Measurements from ENCODE around the gene FAM174B. TPM values are rescaled to one million over a fixed set of nuclear protein-coding genes. Genes with fewer than 3 reads are reported as not detected.
"Not testable (repeated sequence)": the region's sequence is repeated elsewhere in the genome, so short reads cannot be mapped to it uniquely, and the experiment has no call there.

Gene FAM174B
- total RNA-seq, 2 donors from 2014 or later = 6.1 to 10.0 TPM

DNA sequence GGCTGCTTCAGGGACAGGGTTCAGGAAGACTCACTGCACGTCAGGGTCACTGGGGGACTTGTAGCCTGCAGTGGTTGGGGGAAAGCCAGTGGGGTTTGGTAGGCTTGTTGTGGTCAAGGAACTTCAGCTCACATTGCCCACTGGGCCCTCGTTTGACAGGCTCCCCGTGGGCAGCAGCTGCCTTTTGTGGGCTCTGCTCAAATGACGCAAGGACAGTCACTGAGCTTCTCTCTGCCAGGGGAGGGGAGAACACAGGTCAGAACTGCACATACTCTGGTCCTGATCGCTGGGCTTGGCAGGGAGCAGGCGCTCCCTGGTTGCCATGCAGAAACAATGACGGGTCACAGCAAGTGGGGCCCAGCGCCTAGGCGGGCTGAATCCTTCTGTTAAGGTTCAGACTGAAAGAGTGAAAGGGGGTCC is 45.5 kb downstream of the FAM174B start:
- Histone ChIP-seq H3K27me3 (replicated peaks; ENCODE audit: insufficient read depth) (no peaks in the 10 kb centered on the region), H3K36me3 (no peaks in the 10 kb centered on the region), H3K27ac (no peak overlapping the region), H3K4me3 (no peak overlapping the region), H3K4me1 (ENCODE audit: control insufficient read depth in 1 of 2, low read depth in 2 of 2) (no peaks in the 10 kb centered on the region), H3K9me3 (no peaks in the 10 kb centered on the region)
- TF ChIP-seq CTCF (IDR thresholded peaks at IDR 0.05) = no peak
- ATAC-seq (ENCODE audit: insufficient number of reproducible peaks, low FRiP score, low read depth) (no peak), DNase-seq (ENCODE audit: low spot score) (no peak)

DNA sequence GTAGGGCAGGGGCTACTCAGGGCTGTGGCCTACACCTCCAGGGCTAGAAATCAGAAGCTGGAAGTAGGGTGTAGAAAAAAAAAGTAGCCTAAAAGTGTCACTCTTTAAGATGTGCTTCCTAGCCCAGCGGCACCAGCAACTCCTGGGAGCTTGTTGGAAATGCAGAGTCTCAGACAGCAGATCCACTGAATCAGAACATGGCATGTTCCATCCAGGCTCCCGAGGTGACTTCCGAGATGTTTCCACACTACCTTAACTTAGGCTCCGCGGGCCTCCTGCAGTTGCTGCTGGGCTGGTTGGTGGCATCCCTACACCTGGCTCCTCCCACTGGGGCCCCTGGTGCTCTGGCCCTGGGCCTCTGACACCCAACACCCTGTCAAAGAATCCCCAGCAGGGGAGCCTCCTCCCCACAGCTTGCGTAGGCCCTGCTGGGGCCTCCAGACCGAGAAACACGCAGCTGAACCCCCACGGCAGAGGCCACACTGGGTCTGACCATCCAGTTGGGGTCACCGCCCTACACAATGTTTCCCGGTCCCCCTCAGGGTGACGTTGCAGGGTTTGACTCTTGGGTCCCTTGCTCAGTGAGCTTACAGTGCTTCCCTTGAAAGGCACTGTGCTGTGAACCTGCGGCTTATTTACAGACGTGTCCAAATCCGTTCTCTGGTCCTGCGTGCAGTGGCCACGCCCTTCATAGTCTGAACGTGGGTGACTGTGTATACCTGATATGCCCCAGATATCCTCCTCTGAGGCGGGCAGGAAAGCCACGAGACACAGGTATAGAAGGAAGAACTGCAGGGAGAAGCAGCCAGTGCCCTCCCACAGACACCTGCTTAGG is 46.5 kb downstream of the FAM174B start:
- no peak for ATAC-seq (ENCODE audit: insufficient number of reproducible peaks, low FRiP score, low read depth)
- Histone ChIP-seq H3K9me3 (no peaks in the 10 kb centered on the region), H3K4me3 (no peak overlapping the region), H3K27ac (no peak overlapping the region), H3K36me3 (no peaks in the 10 kb centered on the region), H3K4me1 (ENCODE audit: control insufficient read depth in 1 of 2, low read depth in 2 of 2) (no peaks in the 10 kb centered on the region), H3K27me3 (replicated peaks; ENCODE audit: insufficient read depth) (no peaks in the 10 kb centered on the region)
- TF ChIP-seq CTCF (IDR thresholded peaks at IDR 0.05) = no peak
- DNase-seq (ENCODE audit: low spot score) = no peak

DNA sequence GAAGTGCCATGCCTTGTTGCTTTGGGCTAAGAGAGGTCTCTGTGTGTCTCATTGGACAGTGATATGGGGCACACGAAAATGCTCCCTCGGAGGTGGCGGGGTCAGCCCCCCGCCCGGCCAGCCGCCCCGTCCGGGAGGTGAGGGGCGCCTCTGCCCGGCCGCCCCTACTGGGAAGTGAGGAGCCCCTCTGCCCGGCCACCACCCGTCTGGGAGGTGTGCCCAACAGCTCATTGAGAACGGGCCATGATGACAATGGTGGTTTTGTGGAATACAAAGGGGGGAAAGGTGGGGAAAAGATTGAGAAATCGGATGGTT is 48.8 kb downstream of the FAM174B start:
- not testable (repeated sequence) for H3K27ac ChIP-seq; H3K36me3 ChIP-seq; DNase-seq (ENCODE audit: low spot score)

DNA sequence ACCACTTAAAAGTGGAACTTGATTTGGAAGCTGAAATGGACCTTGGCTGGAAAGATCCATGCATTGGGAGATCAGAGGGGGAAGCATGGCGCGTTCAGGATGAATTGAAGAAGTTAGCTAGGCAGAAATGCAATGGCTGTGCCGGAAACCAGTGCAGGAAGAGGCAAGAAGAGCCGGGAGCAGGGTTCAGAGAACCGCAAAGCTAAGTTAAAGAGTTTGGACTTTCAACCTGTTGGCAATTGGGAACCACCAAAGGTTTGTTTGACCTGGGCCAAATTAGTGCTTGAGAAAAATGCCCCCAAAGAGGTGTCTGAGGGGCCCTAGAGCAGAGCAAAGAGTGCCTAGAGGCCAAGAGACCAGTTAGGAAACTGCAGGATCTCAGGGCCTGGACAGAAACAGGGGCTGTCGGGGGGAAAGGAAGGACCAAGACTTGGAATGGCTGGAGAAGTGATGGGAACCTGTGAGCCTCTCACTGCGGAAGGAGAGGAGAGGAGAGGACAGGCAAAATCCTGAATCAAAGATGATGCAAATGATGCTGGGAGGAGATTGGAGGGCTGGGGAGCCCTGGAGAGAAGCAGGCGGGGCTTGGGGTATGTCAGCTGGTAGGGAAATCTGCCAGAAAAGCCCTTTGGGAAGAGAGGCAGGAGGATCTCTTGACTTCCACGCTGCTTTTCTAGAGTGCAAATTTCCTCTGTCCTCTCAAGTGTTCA is 49.3 kb downstream of the FAM174B start:
- no peaks in the 10 kb centered on the region for H3K27me3 ChIP-seq (replicated peaks; ENCODE audit: insufficient read depth)
- no peaks in the 10 kb centered on the region for H3K36me3 ChIP-seq
- no peak overlapping the region for H3K27ac ChIP-seq
- TF ChIP-seq CTCF (IDR thresholded peaks at IDR 0.05) = no peak
- no peaks in the 10 kb centered on the region for H3K4me1 ChIP-seq (ENCODE audit: control insufficient read depth in 1 of 2, low read depth in 2 of 2)
- ATAC-seq (ENCODE audit: insufficient number of reproducible peaks, low FRiP score, low read depth) = no peak
- no peaks in the 10 kb centered on the region for H3K9me3 ChIP-seq
- no peak for DNase-seq (ENCODE audit: low spot score)
- H3K4me3 ChIP-seq = no peak overlapping the region

More for the DNA sequence above, 48.8 kb downstream of the FAM174B start:
- not testable (repeated sequence) for H3K9me3 ChIP-seq; ATAC-seq (ENCODE audit: insufficient number of reproducible peaks, low FRiP score, low read depth); H3K4me1 ChIP-seq (ENCODE audit: control insufficient read depth in 1 of 2, low read depth in 2 of 2); H3K27me3 ChIP-seq (replicated peaks; ENCODE audit: insufficient read depth); H3K4me3 ChIP-seq

GRCh38 chr15:92605225-92605944 is 50.2 kb downstream of the FAM174B start:
- H3K4me1 ChIP-seq (ENCODE audit: control insufficient read depth in 1 of 2, low read depth in 2 of 2) = no peaks in the 10 kb centered on the region
- no peak overlapping the region for H3K27ac ChIP-seq
- no peak for TF ChIP-seq CTCF (IDR thresholded peaks at IDR 0.05)
- ATAC-seq (ENCODE audit: insufficient number of reproducible peaks, low FRiP score, low read depth) (no peak), DNase-seq (ENCODE audit: low spot score) (no peak)
- no peaks in the 10 kb centered on the region for H3K9me3 ChIP-seq
- H3K36me3 ChIP-seq = no peaks in the 10 kb centered on the region
- no peaks in the 10 kb centered on the region for H3K27me3 ChIP-seq (replicated peaks; ENCODE audit: insufficient read depth)
- no peak overlapping the region for H3K4me3 ChIP-seq

All from thoracic aorta (tissue), 2 donors.